WERI-Rb-1 (cell line): ENCODE data around the gene TCF15.

ENCODE experiments used
- DNase-seq: peaks from one replicate; pipeline ENCODE4 v3.0.0-alpha.2; 2020
- H3K27ac ChIP-seq: fragments of 250-450 bp; sonication (Bioruptor Pico); 2 replicates; pipeline ENCODE4 v1.5.1; 2020; ENCODE audit warnings: mild to moderate bottlenecking, moderate library complexity
- H3K27me3 ChIP-seq: fragments of 250-450 bp; sonication (Bioruptor Pico); 2 replicates; pipeline ENCODE4 v1.5.1; 2021; ENCODE audit warnings: mild to moderate bottlenecking, low read depth, moderate library complexity; ENCODE audit not compliant: insufficient read depth, severe bottlenecking
- H3K36me3 ChIP-seq: fragments of 250-450 bp; sonication (Bioruptor Pico); 2 replicates; pipeline ENCODE4 v1.5.1; 2020; ENCODE audit warnings: mild to moderate bottlenecking, moderate library complexity
- H3K4me3 ChIP-seq: 2 replicates; pipeline ENCODE4 v1.5.1; 2011; ENCODE audit warnings: low read depth, mild to moderate bottlenecking, control low read depth, low read length
- H3K9me3 ChIP-seq: fragments of 250-450 bp; sonication (Bioruptor Pico); 2 replicates; pipeline ENCODE4 v1.5.1; 2021; ENCODE audit warnings: mild to moderate bottlenecking, moderate library complexity; ENCODE audit not compliant: severe bottlenecking
- TF ChIP-seq, protein P1 (sequence below): IDR thresholded peaks from 2 replicates; pipeline ENCODE4 v1.5.1; 2011; ENCODE audit warnings: low read depth, mild to moderate bottlenecking, control low read depth, inconsistent platforms, low read length

TCF15 gene

DNA sequence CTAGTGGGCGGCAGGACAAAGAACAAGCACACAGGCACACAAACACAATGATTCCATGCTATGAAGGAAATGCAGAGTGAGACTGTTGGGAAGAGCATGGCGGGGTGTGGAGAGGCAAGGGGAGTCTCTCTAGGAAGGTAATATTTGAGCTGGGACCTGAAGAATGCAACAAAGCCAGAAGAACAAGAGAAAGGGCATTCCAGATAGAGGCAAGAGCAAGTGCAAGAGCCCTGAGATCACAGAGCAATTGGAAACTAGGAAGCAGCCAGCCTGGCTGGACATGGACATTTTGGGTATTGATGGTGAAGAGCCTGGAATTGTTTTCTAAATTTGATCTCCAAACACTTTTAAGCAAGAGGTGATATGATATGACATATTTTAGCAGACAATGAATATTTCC, 27.4 kb upstream of the TCF15 start:
- Histone ChIP-seq H3K27me3 (no peaks in the 10 kb centered on the region), H3K9me3 (no peaks in the 10 kb centered on the region), H3K36me3 (no peaks in the 10 kb centered on the region), H3K27ac (no peak overlapping the region), H3K4me3 (no peak overlapping the region)
- TF ChIP-seq, protein P1, sequence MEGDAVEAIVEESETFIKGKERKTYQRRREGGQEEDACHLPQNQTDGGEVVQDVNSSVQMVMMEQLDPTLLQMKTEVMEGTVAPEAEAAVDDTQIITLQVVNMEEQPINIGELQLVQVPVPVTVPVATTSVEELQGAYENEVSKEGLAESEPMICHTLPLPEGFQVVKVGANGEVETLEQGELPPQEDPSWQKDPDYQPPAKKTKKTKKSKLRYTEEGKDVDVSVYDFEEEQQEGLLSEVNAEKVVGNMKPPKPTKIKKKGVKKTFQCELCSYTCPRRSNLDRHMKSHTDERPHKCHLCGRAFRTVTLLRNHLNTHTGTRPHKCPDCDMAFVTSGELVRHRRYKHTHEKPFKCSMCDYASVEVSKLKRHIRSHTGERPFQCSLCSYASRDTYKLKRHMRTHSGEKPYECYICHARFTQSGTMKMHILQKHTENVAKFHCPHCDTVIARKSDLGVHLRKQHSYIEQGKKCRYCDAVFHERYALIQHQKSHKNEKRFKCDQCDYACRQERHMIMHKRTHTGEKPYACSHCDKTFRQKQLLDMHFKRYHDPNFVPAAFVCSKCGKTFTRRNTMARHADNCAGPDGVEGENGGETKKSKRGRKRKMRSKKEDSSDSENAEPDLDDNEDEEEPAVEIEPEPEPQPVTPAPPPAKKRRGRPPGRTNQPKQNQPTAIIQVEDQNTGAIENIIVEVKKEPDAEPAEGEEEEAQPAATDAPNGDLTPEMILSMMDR, result no peak
- no peak for DNase-seq

DNA sequence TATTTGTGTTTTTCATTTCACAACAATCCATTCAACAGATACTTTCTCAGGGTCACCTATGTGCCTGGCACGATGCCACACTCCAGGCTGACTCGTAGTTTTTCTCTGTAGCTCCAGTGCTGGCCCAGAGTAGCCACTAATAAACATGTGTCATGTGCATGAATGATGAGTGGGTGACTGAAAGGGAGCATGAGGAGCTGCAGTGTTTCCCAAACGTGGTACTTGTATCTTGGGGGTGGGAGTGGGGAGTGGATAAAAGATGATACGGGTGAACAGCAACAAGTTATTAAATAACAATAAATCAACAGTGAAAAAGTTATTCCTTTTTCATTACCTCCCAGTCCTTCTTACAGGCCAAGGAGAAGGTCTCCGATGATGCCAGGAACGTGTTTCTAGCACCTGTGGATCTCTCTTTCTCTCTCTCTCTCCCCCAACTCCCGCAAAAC, 25.8 kb upstream of the TCF15 start:
- no peaks in the 10 kb centered on the region for H3K9me3 ChIP-seq
- H3K27me3 ChIP-seq, result no peaks in the 10 kb centered on the region
- DNase-seq, result no peak
- H3K36me3 ChIP-seq, result no peaks in the 10 kb centered on the region
- no peak overlapping the region for H3K27ac ChIP-seq
- TF ChIP-seq, protein P1, result no peak
- no peak overlapping the region for H3K4me3 ChIP-seq

DNA sequence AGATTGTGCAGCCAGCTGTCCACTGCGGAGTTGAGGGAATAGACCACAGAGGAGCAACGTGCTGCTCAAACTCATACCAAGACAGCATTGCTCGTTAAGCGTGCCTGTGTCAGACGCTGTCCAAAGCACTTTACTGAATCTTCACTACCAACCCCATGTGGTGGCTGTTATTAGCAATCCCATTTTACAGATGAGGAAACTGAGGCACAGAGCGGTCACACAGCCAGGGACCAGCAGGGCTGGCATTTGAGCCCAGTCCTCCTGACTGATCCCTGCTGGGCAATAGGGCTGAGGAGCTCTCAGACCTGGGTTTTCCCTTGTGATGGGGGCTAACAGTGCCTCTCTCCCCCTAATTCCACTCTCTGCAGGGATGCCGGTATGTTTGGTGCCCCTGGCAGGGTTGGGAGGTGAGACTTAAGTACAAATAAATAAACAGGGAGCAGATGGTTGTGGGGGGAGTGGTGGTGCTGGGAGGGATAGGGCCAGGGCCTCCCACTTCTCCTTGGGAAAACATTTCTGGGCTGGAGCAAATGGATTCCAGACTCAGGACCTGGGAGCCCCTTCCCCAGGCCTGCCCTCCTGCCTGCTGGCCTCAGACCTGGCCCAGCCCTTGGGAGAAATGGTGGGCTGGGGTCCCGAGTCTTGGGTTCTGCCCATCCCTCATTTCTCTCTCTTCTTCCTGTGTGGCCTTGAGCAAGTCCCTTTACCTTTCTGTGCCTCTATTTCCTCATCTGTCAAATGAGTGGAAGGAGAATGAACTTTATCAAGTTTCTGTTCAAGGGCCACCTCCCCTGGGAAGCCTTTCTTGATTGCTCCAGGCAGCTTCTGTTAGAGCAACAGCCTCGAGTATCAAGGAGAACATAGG, 25.2 kb upstream of the TCF15 start:
- Histone ChIP-seq H3K27ac (no peak overlapping the region), H3K4me3 (no peak overlapping the region), H3K27me3 (no peaks in the 10 kb centered on the region), H3K36me3 (no peaks in the 10 kb centered on the region), H3K9me3 (no peaks in the 10 kb centered on the region)
- DNase-seq, result no peak
- TF ChIP-seq, protein P1, result no peak

DNA sequence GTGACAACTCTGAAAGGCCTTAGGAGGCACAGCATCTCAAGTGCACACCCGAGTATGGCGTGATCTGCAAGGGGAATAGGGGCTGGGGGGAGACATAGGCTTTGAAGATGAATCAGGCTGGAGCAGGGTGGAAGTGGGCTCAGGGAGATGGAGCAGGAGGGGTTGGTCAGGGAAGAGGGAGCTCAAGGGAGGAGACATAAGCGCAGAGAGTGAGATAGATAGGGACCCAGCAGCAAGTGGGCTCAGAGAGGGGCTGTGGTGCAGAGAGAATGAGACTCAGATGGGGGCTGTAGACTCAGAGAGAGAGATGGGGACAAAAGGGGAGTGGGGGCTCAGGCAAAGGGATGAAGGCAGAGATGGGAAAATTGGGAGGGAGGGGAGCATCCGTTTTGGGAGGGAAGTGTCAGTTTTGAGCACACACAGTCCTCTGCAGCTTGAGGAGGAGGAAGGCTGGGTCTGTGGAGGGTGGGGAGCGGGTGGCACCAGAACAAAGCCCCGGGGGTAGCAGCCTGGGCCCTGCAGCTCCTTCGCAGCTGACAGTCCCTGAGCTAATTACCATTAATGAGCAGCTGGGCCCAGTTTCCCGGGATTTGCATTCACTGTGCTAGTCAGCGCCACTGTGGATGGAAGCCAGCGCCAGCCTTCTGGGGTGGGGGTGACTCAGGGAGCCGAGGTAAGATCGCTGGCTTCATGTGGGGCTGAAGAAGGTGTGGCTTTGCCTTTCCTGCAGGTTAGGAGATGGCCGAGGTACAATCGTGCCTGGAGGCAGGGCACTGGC, 24.2 kb upstream of the TCF15 start:
- TF ChIP-seq, protein P1, result no peak
- peak; percentile 19 for DNase-seq
- Histone ChIP-seq H3K36me3 (no peaks in the 10 kb centered on the region), H3K27ac (no peak overlapping the region), H3K9me3 (no peaks in the 10 kb centered on the region), H3K27me3 (no peaks in the 10 kb centered on the region), H3K4me3 (no peak overlapping the region)

DNA sequence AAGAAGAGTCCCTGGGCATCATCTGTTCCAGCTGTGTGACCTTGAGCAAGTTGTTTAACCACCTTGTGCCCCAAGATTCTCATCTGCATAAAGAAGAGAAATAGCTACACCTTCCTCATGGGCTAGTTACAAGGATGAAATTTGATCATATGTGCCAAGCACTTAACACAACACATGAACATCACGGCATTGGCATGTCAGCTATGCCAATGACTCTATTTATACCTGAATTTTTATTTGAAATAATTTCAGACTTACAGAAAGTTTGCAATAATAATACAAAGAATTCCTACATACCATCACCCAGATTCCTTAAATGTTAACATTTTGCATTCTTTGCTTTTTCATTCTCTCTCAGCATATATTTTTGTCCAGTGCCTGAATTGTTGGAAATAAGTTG, 21.0 kb upstream of the TCF15 start:
- no peaks in the 10 kb centered on the region for H3K36me3 ChIP-seq
- TF ChIP-seq, protein P1, result no peak
- no peak for DNase-seq
- H3K9me3 ChIP-seq, result no peaks in the 10 kb centered on the region
- no peaks in the 10 kb centered on the region for H3K27me3 ChIP-seq
- H3K27ac ChIP-seq, result no peak overlapping the region
- no peak overlapping the region for H3K4me3 ChIP-seq
